HUES48 (cell line): ENCODE measurements around the gene BNIP3.
"Not testable (repeated sequence)": the region's sequence is repeated elsewhere in the genome, so short reads cannot be mapped to it uniquely, and the experiment has no call there.

Source experiments
- H3K27ac ChIP-seq: one replicate; pipeline ENCODE4 v1.7.0; 2013; ENCODE audit warnings: low read depth, low read length, inconsistent platforms
- H3K27me3 ChIP-seq: 2 replicates; pipeline ENCODE4 v1.6.1; 2013; ENCODE audit warnings: mild to moderate bottlenecking, low read length; ENCODE audit not compliant: control insufficient read depth, insufficient read depth
- H3K36me3 ChIP-seq: 2 replicates; pipeline ENCODE4 v1.6.1; 2013; ENCODE audit warnings: low read length; ENCODE audit not compliant: control insufficient read depth, insufficient read depth
- H3K4me1 ChIP-seq: 2 replicates; pipeline ENCODE4 v1.6.1; 2013; ENCODE audit warnings: mild to moderate bottlenecking, low read length; ENCODE audit not compliant: control insufficient read depth, insufficient read depth
- H3K4me3 ChIP-seq: 2 replicates; pipeline ENCODE4 v1.5.1; 2013; ENCODE audit warnings: mild to moderate bottlenecking, low read depth, low read length
- H3K9ac ChIP-seq: 2 replicates; pipeline ENCODE4 v1.6.1; 2013; ENCODE audit warnings: mild to moderate bottlenecking, low read depth, low read length, moderate library complexity
- H3K9me3 ChIP-seq: 2 replicates; pipeline ENCODE4 v1.6.1; 2013; ENCODE audit warnings: low read length; ENCODE audit not compliant: control insufficient read depth, insufficient read depth

Gene BNIP3

GRCh38 chr10:132002004-132002403, 20.3 kb upstream of the BNIP3 start:
- peak overlapping the region; percentile 73 for H3K27ac ChIP-seq

GRCh38 chr10:132001238-132001972, 19.7 kb upstream of the BNIP3 start:
- no peak overlapping the region for H3K4me3 ChIP-seq
- peak overlapping the region; percentile 73 for H3K27ac ChIP-seq
- H3K9ac ChIP-seq: no peak overlapping the region
- peaks cover 33% of the 10 kb centered on the region for H3K4me1 ChIP-seq
- no peaks in the 10 kb centered on the region for H3K36me3 ChIP-seq
- no peaks in the 10 kb centered on the region for H3K27me3 ChIP-seq
- no peaks in the 10 kb centered on the region for H3K9me3 ChIP-seq

More at GRCh38 chr10:132002004-132002403, 20.3 kb upstream of the BNIP3 start:
- no peak overlapping the region for H3K4me3 ChIP-seq
- no peaks in the 10 kb centered on the region for H3K27me3 ChIP-seq
- peaks cover 39% of the 10 kb centered on the region for H3K4me1 ChIP-seq
- no peaks in the 10 kb centered on the region for H3K36me3 ChIP-seq
- H3K9me3 ChIP-seq: no peaks in the 10 kb centered on the region
- H3K9ac ChIP-seq: no peak overlapping the region

- H3K27ac ChIP-seq: peak overlapping the region; percentile 77
- no peak overlapping the region for H3K9ac ChIP-seq
- no peaks in the 10 kb centered on the region for H3K9me3 ChIP-seq
- no peaks in the 10 kb centered on the region for H3K27me3 ChIP-seq
- no peaks in the 10 kb centered on the region for H3K36me3 ChIP-seq
- H3K4me3 ChIP-seq: no peak overlapping the region
- H3K4me1 ChIP-seq: peaks cover 30% of the 10 kb centered on the region
Observed at GRCh38 chr10:131998845-131999681, 17.3 kb upstream of the BNIP3 start.

DNA sequence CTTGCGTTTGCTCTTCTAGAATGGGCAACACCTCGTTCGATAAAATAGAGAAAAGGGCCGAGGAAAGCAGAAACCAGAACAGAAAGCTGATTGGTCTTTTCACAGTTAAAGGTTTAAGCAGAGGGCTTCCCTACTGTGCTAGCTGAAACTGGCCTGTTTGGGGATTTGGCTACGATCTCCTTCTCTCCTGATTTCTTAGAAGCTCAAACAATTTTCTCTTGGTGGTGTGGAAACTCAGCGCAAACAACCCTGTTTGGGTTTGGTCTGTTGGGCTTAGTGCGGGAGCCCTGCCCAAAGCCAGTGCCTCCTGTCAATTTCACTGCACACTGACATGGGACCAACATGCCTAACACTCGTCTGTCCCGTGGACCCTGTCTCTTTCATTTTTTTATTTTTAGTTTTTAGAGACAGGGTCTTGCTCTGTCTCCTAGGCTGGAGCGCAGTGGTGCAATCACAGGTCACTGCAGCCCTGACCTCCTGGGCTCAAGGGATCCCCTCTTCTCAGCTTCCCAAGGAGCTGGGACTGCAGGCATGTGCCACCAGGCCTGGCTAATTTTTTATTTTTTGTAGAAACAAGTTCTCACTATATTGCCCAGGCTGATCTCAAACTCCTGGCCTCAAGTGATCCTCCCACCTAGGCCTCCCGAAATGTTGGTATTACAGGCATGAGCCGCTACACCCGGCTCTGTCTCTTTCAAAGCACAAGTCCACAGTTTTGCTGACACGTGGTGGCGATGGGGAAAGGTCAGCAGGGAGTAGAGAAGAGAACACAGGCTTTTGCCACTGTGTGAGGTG, 16.5 kb upstream of the BNIP3 start:
- no peaks in the 10 kb centered on the region for H3K27me3 ChIP-seq
- peak overlapping the region; percentile 77 for H3K27ac ChIP-seq
- no peaks in the 10 kb centered on the region for H3K9me3 ChIP-seq
- H3K9ac ChIP-seq: no peak overlapping the region
- peaks cover 26% of the 10 kb centered on the region for H3K4me1 ChIP-seq
- no peaks in the 10 kb centered on the region for H3K36me3 ChIP-seq
- H3K4me3 ChIP-seq: no peak overlapping the region

DNA sequence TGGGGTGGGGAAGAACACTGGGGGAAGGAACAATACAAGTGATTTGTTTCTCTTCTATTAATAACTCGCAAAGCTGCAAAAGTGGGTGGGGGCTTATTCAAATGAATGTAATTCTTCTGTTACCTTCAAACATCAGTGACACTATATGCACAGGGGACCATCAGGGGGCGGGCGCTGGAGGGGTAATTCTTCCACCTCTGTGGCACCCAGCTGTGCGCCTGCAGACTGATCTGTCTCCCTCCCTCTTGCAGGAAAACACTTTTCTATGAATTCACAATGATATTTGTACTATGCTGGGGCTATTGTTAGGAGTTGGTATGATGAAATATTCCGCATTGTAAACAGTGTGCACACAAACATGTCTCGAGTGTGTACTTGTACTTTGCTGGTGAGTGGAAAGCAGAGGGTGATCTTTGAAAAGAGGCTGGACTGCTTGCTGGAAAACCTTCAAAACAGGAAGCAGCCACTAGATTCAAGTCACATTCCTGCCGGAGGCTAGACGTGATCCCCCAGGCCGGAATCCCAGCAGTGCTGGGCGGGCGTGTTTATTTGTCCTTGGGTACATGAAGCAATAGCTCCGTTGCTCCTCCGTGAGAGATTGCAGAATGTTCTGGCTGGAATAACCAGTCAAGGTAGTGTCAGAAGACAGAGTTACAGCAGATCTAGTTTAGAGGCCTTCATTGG, 15.8 kb upstream of the BNIP3 start:
- no peaks in the 10 kb centered on the region for H3K27me3 ChIP-seq
- peaks cover 26% of the 10 kb centered on the region for H3K4me1 ChIP-seq
- no peak overlapping the region for H3K4me3 ChIP-seq
- no peak overlapping the region for H3K9ac ChIP-seq
- peak overlapping the region; percentile 77 for H3K27ac ChIP-seq
- no peaks in the 10 kb centered on the region for H3K36me3 ChIP-seq
- no peaks in the 10 kb centered on the region for H3K9me3 ChIP-seq

GRCh38 chr10:131996466-131997365, 15.0 kb upstream of the BNIP3 start:
- Histone ChIP-seq H3K4me3 (no peak overlapping the region), H3K27me3 (no peaks in the 10 kb centered on the region), H3K4me1 (peaks cover 24% of the 10 kb centered on the region), H3K36me3 (no peaks in the 10 kb centered on the region), H3K9me3 (no peaks in the 10 kb centered on the region), H3K27ac (peak overlapping the region; percentile 49), H3K9ac (no peak overlapping the region)

DNA sequence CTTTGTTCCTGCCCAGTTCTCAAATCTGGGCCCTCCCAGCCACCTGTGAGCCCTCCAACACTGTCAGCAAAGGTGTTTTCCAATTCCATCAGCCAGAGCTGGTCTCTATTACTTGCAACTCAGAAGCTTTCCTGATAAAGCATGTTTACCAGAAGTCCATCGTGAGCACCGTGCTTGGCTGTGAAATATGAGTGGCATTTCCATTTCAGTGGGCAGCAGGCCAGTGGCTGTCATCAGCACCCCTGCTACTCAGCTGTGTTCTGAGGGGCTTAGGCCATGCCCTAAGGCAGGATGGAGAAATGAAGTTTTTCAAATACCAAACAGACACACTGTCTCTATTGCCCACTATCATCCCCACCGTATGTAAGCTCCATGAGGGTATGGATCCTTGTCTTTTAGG, 12.7 kb upstream of the BNIP3 start:
- no peak overlapping the region for H3K4me3 ChIP-seq

GRCh38 chr10:131993275-131993674, 11.6 kb upstream of the BNIP3 start:
- Histone ChIP-seq H3K9ac (no peak overlapping the region), H3K36me3 (no peaks in the 10 kb centered on the region), H3K4me3 (no peak overlapping the region), H3K27ac (no peak overlapping the region), H3K9me3 (no peaks in the 10 kb centered on the region), H3K4me1 (peaks cover 12% of the 10 kb centered on the region), H3K27me3 (no peaks in the 10 kb centered on the region)

More for the DNA sequence above, 12.7 kb upstream of the BNIP3 start:
- Histone ChIP-seq H3K9ac (no peak overlapping the region), H3K27ac (no peak overlapping the region), H3K27me3 (no peaks in the 10 kb centered on the region), H3K4me1 (peaks cover 16% of the 10 kb centered on the region), H3K9me3 (no peaks in the 10 kb centered on the region), H3K36me3 (no peaks in the 10 kb centered on the region)

DNA sequence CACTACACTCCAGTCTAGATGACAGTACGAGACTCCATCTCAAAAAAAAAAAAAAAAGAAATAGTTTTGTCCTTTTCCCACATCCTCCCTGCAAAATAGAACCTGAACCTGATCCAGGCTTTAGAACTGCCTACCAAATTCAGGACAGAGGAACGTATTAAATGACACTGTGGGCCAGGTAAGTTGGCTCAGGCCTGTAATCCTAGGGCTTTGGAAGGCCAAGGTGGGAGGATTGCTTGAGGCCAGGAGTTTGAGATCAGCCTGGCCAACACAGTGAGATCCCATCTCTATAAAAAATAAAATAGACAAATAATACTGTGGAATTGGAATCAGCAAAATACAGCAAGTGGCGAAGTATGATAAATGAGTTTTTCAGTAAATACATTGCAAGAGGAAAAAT, 10.0 kb upstream of the BNIP3 start:
- no peaks in the 10 kb centered on the region for H3K27me3 ChIP-seq
- H3K9me3 ChIP-seq: no peaks in the 10 kb centered on the region
- no peak overlapping the region for H3K27ac ChIP-seq
- no peaks in the 10 kb centered on the region for H3K36me3 ChIP-seq
- H3K4me1 ChIP-seq: no peaks in the 10 kb centered on the region; the same call in 1 of the 2 replicates
- H3K4me3 ChIP-seq: no peak overlapping the region
- H3K9ac ChIP-seq: no peak overlapping the region

DNA sequence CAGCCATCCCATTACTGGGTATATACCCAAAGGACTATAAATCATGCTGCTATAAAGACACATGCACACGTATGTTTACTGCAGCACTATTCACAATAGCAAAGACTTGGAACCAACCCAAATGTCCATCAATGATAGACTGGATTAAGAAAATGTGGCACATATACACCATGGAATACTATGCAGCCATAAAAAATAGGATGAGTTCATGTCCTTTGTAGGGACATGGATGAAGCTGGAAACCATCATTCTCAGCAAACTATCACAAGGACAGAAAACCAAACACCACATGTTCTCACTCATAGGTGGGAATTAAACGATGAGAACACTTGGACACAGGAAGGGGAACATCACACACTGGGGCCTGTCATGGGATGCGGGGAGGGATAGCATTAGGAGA, 6.1 kb upstream of the BNIP3 start:
- H3K4me1 ChIP-seq: not testable (repeated sequence)
- peaks cover 14% of the 10 kb centered on the region for H3K27me3 ChIP-seq

More for the DNA sequence above, 6.1 kb upstream of the BNIP3 start:
- not testable (repeated sequence) for H3K4me3 ChIP-seq, H3K9ac ChIP-seq, H3K27ac ChIP-seq, H3K9me3 ChIP-seq, H3K36me3 ChIP-seq
